Tongue (tissue), 2 donors: Measurements from ENCODE around the gene LDLRAD4. TPM values are rescaled to one million over a fixed set of nuclear protein-coding genes. Genes with fewer than 3 reads are reported as not detected.

Experiments
- DNase-seq: peaks from one replicate; pipeline ENCODE4 v3.0.0-alpha.2; 2015
- total RNA-seq: library from RNA; depleted of rRNA; stranded (reverse); fragments of >200 nt; gene quantifications from one replicate; pipeline ENCODE4 v1.2.3, GENCODE V29; 2014

Gene LDLRAD4
- total RNA-seq, 1 donor from 2014 or later = 36.7 TPM

GRCh38 chr18:13577781-13578180 is 359.2 kb downstream of the LDLRAD4 start:
- DNase-seq = no peak

DNA sequence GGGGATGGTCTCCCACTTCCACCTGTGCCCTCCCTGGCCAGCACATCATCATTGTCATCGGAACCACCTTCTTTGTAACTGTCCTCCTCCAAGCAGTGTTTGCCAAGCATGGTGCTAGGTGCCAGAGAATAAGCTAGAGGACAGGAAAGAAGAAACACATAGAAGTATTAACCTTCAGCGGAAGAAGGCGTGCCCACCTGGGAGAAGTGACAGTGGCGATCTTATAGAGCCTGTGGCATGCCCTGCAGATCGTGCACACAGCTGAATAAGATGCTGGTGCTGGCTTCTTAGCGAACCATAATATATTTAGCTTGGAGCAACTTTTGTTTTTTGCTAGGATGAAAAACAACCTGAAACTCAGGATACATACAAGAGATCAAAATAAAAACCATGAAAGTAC is 359.8 kb downstream of the LDLRAD4 start:
- no peak for DNase-seq

DNA sequence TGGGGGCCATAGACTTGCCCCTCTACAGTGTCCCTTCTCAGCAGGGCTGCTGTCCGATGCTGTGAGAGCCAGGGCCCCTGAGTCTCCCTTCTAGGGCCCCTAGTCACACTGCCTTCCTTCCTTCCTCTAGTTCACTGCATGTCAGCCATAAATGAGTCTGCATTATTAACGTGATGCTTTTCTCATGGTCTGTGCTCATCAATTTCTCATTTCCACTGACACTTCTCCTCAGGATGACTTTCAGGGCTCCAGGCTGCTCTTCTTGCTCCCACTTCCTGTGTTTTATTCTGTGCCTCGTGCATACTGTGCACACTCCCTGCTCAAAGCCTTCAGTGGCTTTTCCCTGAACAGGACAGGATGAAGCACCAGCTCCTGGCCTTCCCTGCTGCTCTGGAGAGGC is 361.3 kb downstream of the LDLRAD4 start:
- DNase-seq = no peak

GRCh38 chr18:13580351-13580750 is 361.8 kb downstream of the LDLRAD4 start:
- DNase-seq = no peak

DNA sequence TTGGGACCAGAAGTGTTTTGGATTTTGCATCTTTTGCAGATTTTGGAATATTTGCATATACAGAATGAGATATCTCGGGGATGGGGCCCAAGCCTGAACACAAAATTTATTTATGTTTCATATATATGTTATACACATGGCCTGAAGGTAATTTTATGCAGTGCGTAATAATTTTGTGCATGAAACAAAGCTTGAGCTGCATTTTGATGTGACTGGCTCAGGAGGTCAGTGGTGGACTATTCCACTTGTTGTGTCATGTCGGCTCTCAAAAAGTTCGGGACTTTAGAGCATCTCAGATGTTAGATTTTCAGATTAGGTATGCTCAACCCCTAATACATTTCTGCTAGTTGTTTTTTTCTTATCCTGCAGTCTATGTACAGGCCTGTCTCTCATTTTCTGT is 362.4 kb downstream of the LDLRAD4 start:
- no peak for DNase-seq

- DNase-seq = no peak
These were observed 363.1 kb downstream of the LDLRAD4 start for GRCh38 chr18:13581496-13582177.

GRCh38 chr18:13582178-13582670 is 363.7 kb downstream of the LDLRAD4 start:
- DNase-seq = no peak

DNA sequence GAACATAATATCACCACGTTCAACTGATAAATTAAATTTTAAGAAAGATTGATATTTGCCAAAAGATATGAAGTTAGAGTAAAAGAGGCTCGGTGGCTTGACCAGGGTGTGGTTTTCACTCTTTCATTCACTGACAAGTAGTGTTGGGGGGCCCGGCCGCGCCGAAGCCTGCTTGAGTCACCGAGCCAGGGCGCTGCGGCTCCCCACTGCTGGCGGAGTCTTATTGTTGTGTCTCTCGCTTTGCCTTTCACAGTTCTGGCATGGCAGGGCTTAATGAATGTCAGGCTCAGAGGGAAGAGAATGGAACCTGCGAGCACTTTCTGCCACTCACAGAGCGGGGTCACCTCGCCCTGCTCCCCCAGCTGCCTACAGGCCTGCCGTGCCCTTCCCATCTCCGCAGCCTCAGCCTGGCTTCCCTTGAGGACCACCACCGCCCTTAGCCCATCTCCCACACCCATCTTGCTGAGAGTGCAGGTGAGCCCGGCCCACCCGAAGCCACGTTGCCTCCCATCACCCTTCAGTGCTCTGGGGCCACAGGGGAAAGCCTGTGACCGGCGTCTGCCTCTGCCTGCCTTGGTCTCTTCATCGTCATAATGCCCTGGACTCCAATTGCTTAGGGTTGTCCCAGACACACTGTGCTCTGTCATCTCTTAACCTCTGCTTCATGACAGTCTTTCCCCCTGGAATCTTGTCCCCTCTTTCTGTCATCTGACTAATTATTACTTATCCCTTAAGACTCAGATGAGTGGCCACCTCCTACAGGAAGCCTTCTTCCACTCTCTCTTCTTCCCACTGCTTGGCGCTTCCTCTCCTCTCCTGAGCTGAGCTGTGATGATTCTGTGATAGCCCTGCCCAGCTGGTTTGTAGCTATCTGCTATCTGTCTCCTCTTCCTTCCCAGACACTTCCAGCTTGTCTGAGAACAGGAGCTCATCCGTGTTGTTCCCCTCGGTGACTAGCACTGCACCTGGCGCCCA is 365.3 kb downstream of the LDLRAD4 start:
- no peak for DNase-seq

- no peak for DNase-seq
These were observed 366.3 kb downstream of the LDLRAD4 start for GRCh38 chr18:13584825-13585224.

- DNase-seq = no peak
These were observed 367.0 kb downstream of the LDLRAD4 start for GRCh38 chr18:13585379-13586153.

DNA sequence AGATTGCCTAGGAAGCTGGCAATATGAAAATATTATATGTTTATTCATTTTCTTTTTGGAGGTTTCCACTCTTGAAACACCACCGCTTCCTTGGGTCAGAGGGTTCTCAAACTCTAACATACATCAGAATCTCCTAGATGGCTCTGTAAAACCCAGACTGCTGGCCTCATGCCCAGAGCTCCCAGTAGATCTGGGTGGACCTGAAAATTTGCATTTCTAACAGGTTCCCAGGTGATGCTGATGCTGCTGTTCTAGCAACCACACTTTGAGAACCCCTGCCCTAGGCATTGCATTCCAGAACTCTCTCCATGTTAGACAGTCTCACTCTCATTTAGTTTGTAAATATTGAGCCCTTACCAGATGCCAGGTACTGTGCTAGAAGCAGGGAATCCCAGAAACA is 368.4 kb downstream of the LDLRAD4 start:
- DNase-seq = no peak

- DNase-seq = no peak
These were observed 368.9 kb downstream of the LDLRAD4 start for GRCh38 chr18:13587477-13587876.

- no peak for DNase-seq
These were observed 369.4 kb downstream of the LDLRAD4 start for GRCh38 chr18:13587937-13588336.

DNA sequence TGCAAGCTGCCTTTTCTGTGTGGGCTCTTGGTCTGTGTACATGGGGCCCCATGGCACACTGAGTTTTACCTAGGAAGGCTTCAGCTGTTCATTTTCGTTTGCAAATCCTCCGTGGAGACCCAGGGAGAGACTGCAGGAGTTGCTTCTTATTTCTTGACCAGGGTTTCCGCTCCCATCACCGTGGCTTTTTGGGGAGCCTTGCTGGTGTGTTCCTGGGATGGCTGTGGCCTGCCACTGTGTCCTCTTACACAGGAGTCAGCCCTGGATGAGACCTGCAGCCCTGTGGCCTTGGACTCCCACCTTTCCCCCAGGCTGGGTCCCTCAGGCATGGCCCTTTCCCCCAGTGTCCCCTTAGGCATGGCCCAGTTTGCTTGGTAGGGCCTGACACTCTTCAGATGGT is 370.8 kb downstream of the LDLRAD4 start:
- no peak for DNase-seq

DNA sequence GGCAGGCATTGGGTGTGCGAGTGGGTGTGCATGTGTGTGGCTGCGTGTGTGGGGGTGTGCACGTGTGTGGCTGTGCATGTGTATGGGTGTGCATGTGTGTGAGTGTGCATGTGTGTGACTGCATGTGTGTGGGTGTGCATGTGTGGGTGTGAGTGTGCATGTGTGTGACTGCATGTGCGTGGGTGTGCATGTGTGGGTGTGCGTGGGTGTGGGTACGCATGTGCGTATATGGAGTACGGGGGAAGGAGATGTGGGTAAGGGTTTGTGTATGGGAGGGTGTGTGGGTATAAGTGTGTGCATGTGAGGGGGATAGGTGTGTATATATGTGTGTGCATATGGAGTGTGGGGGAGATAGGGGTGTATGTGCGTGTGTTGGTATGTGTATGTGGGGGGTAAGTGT is 371.4 kb downstream of the LDLRAD4 start:
- DNase-seq = no peak

DNA sequence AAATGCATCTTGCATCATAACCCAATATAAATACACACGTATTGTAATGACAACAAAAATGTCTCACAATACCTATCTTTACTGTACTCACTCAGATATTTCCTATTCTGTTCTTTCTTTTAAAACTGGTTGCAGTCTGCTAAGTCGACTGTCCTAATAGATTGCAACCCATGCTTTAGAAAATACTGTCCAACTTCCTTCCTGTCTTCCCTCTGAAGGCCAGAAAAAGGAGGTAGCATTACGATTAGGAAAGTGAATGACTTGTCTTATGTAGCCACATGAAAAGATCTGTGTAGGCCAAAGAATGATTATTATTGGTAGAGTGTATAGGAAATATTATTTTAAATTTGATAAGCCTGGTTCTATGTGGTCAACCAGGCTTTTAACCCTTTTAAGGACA is 373.7 kb downstream of the LDLRAD4 start:
- DNase-seq = no peak

GRCh38 chr18:13594551-13594950 is 376.0 kb downstream of the LDLRAD4 start:
- DNase-seq = no peak

GRCh38 chr18:13597068-13597467 is 378.5 kb downstream of the LDLRAD4 start:
- DNase-seq = no peak

- DNase-seq = no peak
These were observed 380.0 kb downstream of the LDLRAD4 start for GRCh38 chr18:13598591-13598990.

DNA sequence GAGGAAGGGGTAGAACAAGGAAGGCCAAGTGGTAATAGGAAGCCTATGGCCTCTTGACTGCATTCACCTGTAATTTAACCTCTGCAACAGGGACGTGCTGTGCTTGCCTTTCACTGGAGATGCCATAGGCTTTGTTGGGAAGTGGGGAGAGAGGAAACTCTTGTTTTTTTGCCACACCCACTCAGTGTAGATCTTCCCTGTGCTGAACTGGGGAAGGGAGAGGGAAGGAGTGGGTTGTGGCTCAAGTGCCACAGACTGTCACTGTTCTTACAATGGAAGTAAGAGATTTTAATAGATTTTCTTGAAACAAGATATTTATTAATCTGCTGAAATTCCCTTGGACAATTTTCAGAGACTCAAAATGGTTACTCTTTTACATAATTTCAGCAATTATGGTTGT is 380.5 kb downstream of the LDLRAD4 start:
- DNase-seq = no peak

- DNase-seq = no peak
These were observed 384.9 kb downstream of the LDLRAD4 start for GRCh38 chr18:13603304-13604019.

DNA sequence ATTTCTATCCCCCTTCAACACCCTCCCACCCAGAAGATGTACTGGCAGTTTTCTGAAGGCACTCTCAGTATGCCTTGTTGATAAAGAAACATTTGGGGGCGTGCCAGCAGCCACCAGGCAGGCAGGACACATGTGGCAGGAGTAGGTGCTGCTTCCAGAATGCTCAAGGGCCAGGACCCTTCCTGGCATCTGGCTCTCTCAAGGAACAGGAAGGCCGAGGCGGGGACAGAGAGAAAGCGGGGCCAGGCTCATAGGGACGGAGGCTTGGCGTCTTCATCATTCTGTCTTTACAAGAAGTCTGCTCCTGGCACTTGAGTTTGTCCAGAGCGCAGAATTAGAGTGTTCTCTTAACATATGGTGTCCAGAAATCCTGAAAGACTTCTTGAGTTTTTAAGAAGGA is 386.2 kb downstream of the LDLRAD4 start:
- DNase-seq = peak; percentile 50
